Esophagus squamous epithelium (tissue), 4 donors: Measurements from ENCODE around the gene S100A16.

Experiments used
- CTCF ChIP-seq, 6 experiments: fragments of 450-650 bp in 4 of 6; fragments of 200-600 bp in 2 of 6; sonication (generic) in 2 of 6; IDR thresholded peaks; one replicate each; pipeline ENCODE4 v1.5.1; 2016 to 2019; ENCODE audit warnings: antibody characterized with exemption in 6 of 6, mild to moderate bottlenecking in 4 of 6, moderate library complexity in 4 of 6
- POLR2A ChIP-seq, 4 donors: fragments of 450-650 bp; IDR thresholded peaks; one replicate each; pipeline ENCODE4 v1.6.1; 2017; ENCODE audit warnings: antibody characterized with exemption in 4 of 4, mild to moderate bottlenecking in 4 of 4, moderate library complexity in 3 of 4

- TF ChIP-seq POLR2A (IDR thresholded peaks at IDR 0.05) (no peak), CTCF (IDR thresholded peaks at IDR 0.05) (no peak)
Observed at GRCh38 chr1:153649137-153649862, 36.4 kb upstream of the S100A16 start.
